GM12872 (cell line): ENCODE data around the gene BET1.

Source experiments
- CTCF ChIP-seq: IDR thresholded peaks from 3 replicates; pipeline ENCODE4 v1.5.1; 2011; ENCODE audit warnings: low read depth, mild to moderate bottlenecking, low read length, moderate library complexity; ENCODE audit not compliant: insufficient read depth

BET1 gene

GRCh38 chr7:94045581-94045980 lies 41.4 kb upstream of the BET1 start:
- no peak for TF ChIP-seq CTCF

- TF ChIP-seq CTCF: no peak
Measured at GRCh38 chr7:94044806-94045205, 40.7 kb upstream of the BET1 start.

- no peak for TF ChIP-seq CTCF
Measured at GRCh38 chr7:94043299-94043698, 39.1 kb upstream of the BET1 start.

GRCh38 chr7:94042381-94042780 lies 38.2 kb upstream of the BET1 start:
- TF ChIP-seq CTCF: no peak

- no peak for TF ChIP-seq CTCF
Measured at GRCh38 chr7:94041529-94041928, 37.4 kb upstream of the BET1 start.

- no peak for TF ChIP-seq CTCF
Measured at GRCh38 chr7:94040254-94040653, 36.1 kb upstream of the BET1 start.

GRCh38 chr7:94039368-94040035 lies 35.3 kb upstream of the BET1 start:
- TF ChIP-seq CTCF: no peak
